PC-3 (cell line): ENCODE results near the gene SPRYD4. TPM values are rescaled to one million over a fixed set of nuclear protein-coding genes. Genes with fewer than 3 reads are reported as not detected.
A peak's percentile ranks its signal among the peaks of the same experiment; 100 is the strongest.

Source experiments
- ATAC-seq: fragments of 200-7000 bp; cut with Tn5 transposase; 2 replicates; pipeline ENCODE4 v1.9.1; 2020; ENCODE audit warnings: mild to moderate bottlenecking, moderate library complexity
- BruUV-seq: library from RNA; stranded (reverse); fragments of 400-500 nt; replicated peaks from 2 replicates; lab custom pipeline; 2021; lab: Mats Ljungman, UMichigan
- CTCF ChIA-PET: fragments of 300-600 bp; sonication (Branson Sonifier 250); formaldehyde crosslinking; loops from one replicate; lab custom pipeline; 2022; ENCODE audit warnings: antibody characterized with exemption; lab: Charles Lee
- POLR2A ChIA-PET: fragments of 300-600 bp; sonication (Branson Sonifier 250); formaldehyde crosslinking; loops from one replicate; lab custom pipeline; 2022; ENCODE audit warnings: antibody characterized with exemption; ENCODE audit not compliant: unreplicated experiment; lab: Charles Lee
- DNase-seq: peaks from one replicate; pipeline ENCODE4 v3.0.0-alpha.2; 2015
- H2AFZ ChIP-seq: fragments of 300-600 bp; sonication (generic); 2 replicates; pipeline ENCODE4 v1.6.0; 2016; ENCODE audit warnings: antibody characterized with exemption, low read length
- H3F3A ChIP-seq: fragments of 300-600 bp; sonication (generic); one replicate; pipeline ENCODE4 v1.6.0; 2017; ENCODE audit warnings: antibody characterized with exemption, low read length, control low read depth, mild to moderate bottlenecking; ENCODE audit not compliant: unreplicated experiment
- H3K27ac ChIP-seq: fragments of 300-600 bp; sonication (generic); 2 replicates; pipeline ENCODE4 v1.5.1; 2016; ENCODE audit warnings: mild to moderate bottlenecking, low read length
- H3K27me3 ChIP-seq: fragments of 300-600 bp; sonication (generic); 2 replicates; pipeline ENCODE4 v1.6.1; 2016; ENCODE audit warnings: low read length, mixed read lengths
- H3K36me3 ChIP-seq: fragments of 300-600 bp; sonication (generic); 2 replicates; pipeline ENCODE4 v1.6.1; 2016; ENCODE audit warnings: low read depth, mixed run types, low read length, mixed read lengths
- H3K4me1 ChIP-seq: fragments of 300-600 bp; sonication (generic); 2 replicates; pipeline ENCODE4 v1.5.1; 2016; ENCODE audit warnings: low read length; ENCODE audit not compliant: insufficient read depth
- H3K4me2 ChIP-seq: fragments of 300-600 bp; sonication (generic); 2 replicates; pipeline ENCODE4 v1.6.0; 2016; ENCODE audit warnings: low read length
- H3K4me3 ChIP-seq: fragments of 300-600 bp; sonication (generic); 2 replicates; pipeline ENCODE4 v1.5.1; 2016; ENCODE audit warnings: mild to moderate bottlenecking, low read length, mixed read lengths
- H3K79me2 ChIP-seq: fragments of 300-600 bp; sonication (generic); 2 replicates; pipeline ENCODE4 v1.6.1; 2017; ENCODE audit warnings: low read length, mixed read lengths
- H3K9ac ChIP-seq: fragments of 300-600 bp; sonication (generic); 2 replicates; pipeline ENCODE4 v1.6.0; 2016; ENCODE audit warnings: mild to moderate bottlenecking, low read length
- H3K9me2 ChIP-seq: fragments of 300-600 bp; sonication (generic); replicated peaks from 2 replicates; pipeline ENCODE4 v1.6.1; 2016; ENCODE audit warnings: mixed run types, low read length, mixed read lengths
- H3K9me3 ChIP-seq: fragments of 300-600 bp; sonication (generic); 2 replicates; pipeline ENCODE4 v1.6.1; 2016; ENCODE audit warnings: low read length, mixed read lengths
- H4K20me1 ChIP-seq: fragments of 300-600 bp; sonication (generic); 2 replicates; pipeline ENCODE4 v1.6.1; 2016; ENCODE audit warnings: low read length, mixed read lengths
- EZH2 ChIP-seq: fragments of 300-600 bp; sonication (generic); IDR thresholded peaks from one replicate; pipeline ENCODE4 v1.6.1; 2017; ENCODE audit warnings: antibody characterized with exemption, mild to moderate bottlenecking, low read length; ENCODE audit not compliant: unreplicated experiment
- EZH2phosphoT487 ChIP-seq: fragments of 300-600 bp; sonication (generic); IDR thresholded peaks from 2 replicates; pipeline ENCODE4 v1.6.1; 2018; ENCODE audit warnings: mild to moderate bottlenecking, antibody characterized with exemption, low read length, borderline replicate concordance
- intact Hi-C: fragments of 100-400 bp; cut with micrococcal nuclease; formaldehyde crosslinking; loops from 2 replicates; pipeline ENCODE4 v1.9.0; 2023
- total RNA-seq: library from RNA; depleted of rRNA; stranded (reverse); fragments of >200 nt; gene quantifications from 2 replicates; pipeline ENCODE4 v1.2.3, GENCODE V29; 2014
- TF ChIP-seq, protein P1 (sequence below): fragments of 300-600 bp; sonication (generic); conservative IDR thresholded peaks from 2 replicates; pipeline ENCODE4 v1.5.1; 2017; ENCODE audit warnings: antibody characterized with exemption, low read depth, mild to moderate bottlenecking, low read length

The SPRYD4 gene
- total RNA-seq, 1 experiment from 2014 or later, result 3.4 TPM

DNA sequence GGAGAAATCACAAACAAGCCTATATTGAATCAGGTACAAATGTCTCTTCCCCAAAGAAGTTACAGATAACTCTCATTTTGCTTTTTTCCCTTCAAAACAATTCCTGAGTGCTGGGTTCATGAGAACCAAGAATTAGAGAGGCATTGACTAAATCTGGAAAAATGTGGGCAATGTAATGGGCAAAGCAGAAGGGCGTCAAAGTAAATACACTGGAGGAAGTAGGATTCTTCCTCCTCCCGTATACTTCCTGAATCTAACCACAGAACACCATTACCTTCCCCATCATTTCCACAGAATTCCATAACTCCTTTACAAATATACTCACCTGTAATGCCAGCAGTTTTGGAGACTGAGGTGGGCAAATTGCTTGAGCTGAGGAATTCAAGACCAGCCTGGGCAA is 50.2 kb downstream of the SPRYD4 start:
- peak overlapping the region; percentile 63 for H3K4me2 ChIP-seq
- no peaks in the 10 kb centered on the region for H3K27me3 ChIP-seq
- no peaks in the 10 kb centered on the region for H4K20me1 ChIP-seq
- no peaks in the 10 kb centered on the region for H3K36me3 ChIP-seq
- ChIA-PET POLR2A (no interaction called here), CTCF (no interaction called here)
- TF ChIP-seq EZH2phosphoT487 (no peak), EZH2 (no peak)
- TF ChIP-seq, protein P1, sequence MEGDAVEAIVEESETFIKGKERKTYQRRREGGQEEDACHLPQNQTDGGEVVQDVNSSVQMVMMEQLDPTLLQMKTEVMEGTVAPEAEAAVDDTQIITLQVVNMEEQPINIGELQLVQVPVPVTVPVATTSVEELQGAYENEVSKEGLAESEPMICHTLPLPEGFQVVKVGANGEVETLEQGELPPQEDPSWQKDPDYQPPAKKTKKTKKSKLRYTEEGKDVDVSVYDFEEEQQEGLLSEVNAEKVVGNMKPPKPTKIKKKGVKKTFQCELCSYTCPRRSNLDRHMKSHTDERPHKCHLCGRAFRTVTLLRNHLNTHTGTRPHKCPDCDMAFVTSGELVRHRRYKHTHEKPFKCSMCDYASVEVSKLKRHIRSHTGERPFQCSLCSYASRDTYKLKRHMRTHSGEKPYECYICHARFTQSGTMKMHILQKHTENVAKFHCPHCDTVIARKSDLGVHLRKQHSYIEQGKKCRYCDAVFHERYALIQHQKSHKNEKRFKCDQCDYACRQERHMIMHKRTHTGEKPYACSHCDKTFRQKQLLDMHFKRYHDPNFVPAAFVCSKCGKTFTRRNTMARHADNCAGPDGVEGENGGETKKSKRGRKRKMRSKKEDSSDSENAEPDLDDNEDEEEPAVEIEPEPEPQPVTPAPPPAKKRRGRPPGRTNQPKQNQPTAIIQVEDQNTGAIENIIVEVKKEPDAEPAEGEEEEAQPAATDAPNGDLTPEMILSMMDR, result no peak
- no peaks in the 10 kb centered on the region for H3K9me2 ChIP-seq
- intact Hi-C loops, result no loop called here
- BruUV-seq, result no TSS peak
- H2AFZ ChIP-seq, result no peak overlapping the region
- peak; percentile 67 for ATAC-seq
- H3K9ac ChIP-seq, result peak overlapping the region; percentile 56
- peaks cover 18% of the 10 kb centered on the region for H3K79me2 ChIP-seq
- H3K4me1 ChIP-seq, result peaks cover 49% of the 10 kb centered on the region
- no peaks in the 10 kb centered on the region for H3K9me3 ChIP-seq
- H3K4me3 ChIP-seq, result peak overlapping the region; percentile 23; the same call in 1 of the 2 replicates
- peak; percentile 94 for DNase-seq
- peaks cover 5% of the 10 kb centered on the region for H3F3A ChIP-seq
- peak overlapping the region; percentile 91 for H3K27ac ChIP-seq

DNA sequence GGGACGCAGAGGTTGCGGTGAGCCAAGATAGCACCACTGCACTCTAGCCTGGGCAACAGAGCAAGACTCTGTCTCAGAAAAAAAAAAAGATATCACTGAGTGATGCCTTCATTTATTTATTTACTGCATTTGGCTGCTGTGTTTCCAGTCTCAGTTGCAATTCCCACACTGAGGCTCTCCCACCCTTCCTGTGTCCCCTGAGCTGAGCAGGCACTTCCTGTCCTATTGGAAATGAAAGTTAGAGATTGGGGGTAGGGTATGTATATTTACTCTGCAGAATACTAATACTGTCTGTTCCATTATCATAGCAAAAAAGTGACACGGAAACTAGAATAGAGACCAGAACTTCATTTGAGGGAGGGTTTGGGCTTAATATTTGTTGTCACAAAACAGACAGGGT is 51.7 kb downstream of the SPRYD4 start:
- Histone ChIP-seq H3F3A (peaks cover 5% of the 10 kb centered on the region), H3K27me3 (no peaks in the 10 kb centered on the region), H2AFZ (no peak overlapping the region), H4K20me1 (no peaks in the 10 kb centered on the region), H3K36me3 (no peaks in the 10 kb centered on the region), H3K79me2 (peaks cover 33% of the 10 kb centered on the region), H3K4me3 (no peak overlapping the region), H3K9ac (no peak overlapping the region), H3K27ac (peak overlapping the region; percentile 9; the same call in 1 of the 2 replicates), H3K9me3 (no peaks in the 10 kb centered on the region), H3K9me2 (no peaks in the 10 kb centered on the region), H3K4me1 (peaks cover 54% of the 10 kb centered on the region), H3K4me2 (0 out of 2 replicates have a peak overlapping the region, but pooled peaks have one; percentile 1)
- TF ChIP-seq EZH2phosphoT487 (no peak), EZH2 (no peak)
- TF ChIP-seq, protein P1, result no peak
- BruUV-seq, result no TSS peak
- CTCF ChIA-PET, result no interaction called here
- intact Hi-C loops, result no loop called here
- POLR2A ChIA-PET, result no interaction called here
- no peak for DNase-seq
- no peak for ATAC-seq

DNA sequence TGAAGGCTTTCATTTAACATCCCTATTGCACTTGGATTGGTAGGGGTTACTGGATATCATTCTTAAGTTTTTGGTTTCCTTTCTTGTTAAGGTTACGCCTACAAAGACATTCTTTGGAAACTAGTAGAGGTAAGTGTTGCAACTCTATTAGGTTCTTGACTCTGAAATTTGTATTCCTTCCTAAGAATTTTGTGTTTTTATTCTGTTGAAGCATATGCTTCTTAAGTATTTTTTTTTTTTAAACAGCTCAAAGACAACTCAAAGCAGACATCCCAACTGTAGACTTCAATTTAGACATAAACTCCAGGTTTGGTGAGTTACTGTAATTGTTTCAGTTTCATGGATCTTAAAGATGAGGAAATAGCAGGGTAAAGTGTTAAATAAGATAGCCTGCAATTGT is 52.1 kb downstream of the SPRYD4 start:
- H3K79me2 ChIP-seq, result peaks cover 37% of the 10 kb centered on the region
- peak overlapping the region; percentile 9; the same call in 1 of the 2 replicates for H3K27ac ChIP-seq
- H3K4me1 ChIP-seq, result peaks cover 54% of the 10 kb centered on the region
- no peaks in the 10 kb centered on the region for H3K27me3 ChIP-seq
- peaks cover 5% of the 10 kb centered on the region for H3F3A ChIP-seq
- no peaks in the 10 kb centered on the region for H3K9me3 ChIP-seq
- no peak for ATAC-seq
- no peaks in the 10 kb centered on the region for H3K36me3 ChIP-seq
- BruUV-seq, result no TSS peak
- no peaks in the 10 kb centered on the region for H4K20me1 ChIP-seq
- H3K9ac ChIP-seq, result no peak overlapping the region
- H2AFZ ChIP-seq, result no peak overlapping the region
- H3K9me2 ChIP-seq, result no peaks in the 10 kb centered on the region
- 0 out of 2 replicates have a peak overlapping the region, but pooled peaks have one; percentile 1 for H3K4me2 ChIP-seq
- TF ChIP-seq EZH2phosphoT487 (no peak), EZH2 (no peak)
- TF ChIP-seq, protein P1, result no peak
- no peak for DNase-seq
- intact Hi-C loops, result no loop called here
- ChIA-PET CTCF (no interaction called here), POLR2A (no interaction called here)
- no peak overlapping the region for H3K4me3 ChIP-seq
